ENCODE data around the gene UNC45B. TPM values are rescaled to one million over a fixed set of nuclear protein-coding genes. Genes with fewer than 3 reads are reported as not detected.
"Not testable (repeated sequence)": the region's sequence is repeated elsewhere in the genome, so short reads cannot be mapped to it uniquely, and the experiment has no call there.

UNC45B gene
- total and polyA plus RNA-seq, 5 donors from 2014 or later: 0.29 to 0.63 (median 0.44) TPM

DNA sequence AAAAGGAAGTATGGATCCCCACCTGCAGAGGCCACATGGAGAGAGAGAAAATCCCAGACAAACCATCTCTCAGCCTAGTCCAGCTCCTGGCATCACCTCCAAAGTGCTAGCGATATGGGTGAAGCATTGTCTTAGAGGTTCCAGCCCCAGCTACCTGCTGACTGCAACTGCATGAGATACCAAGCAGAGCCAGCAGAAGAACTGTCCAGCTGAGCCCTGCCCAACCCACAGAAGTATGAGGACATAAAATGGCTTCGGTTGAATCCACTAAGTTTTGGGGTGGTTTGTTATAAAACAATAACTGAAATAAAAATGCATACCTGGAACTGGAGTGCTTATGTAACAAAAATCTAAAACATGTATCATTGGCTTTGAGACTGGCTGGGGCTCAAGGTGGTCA is 74.8 kb downstream of the UNC45B start:
- Histone ChIP-seq H3K9me3 (ENCODE audit: control insufficient read depth in 2 of 2, low read length in 2 of 2) (no peaks in the 10 kb centered on the region), H3K27ac (ENCODE audit: insufficient read depth, low read length, poor library complexity, severe bottlenecking) (no peak overlapping the region), H3K27me3 (ENCODE audit: control insufficient read depth, insufficient read depth, low read length) (no peaks in the 10 kb centered on the region), H3K36me3 (ENCODE audit: control insufficient read depth, insufficient read depth, low read length) (peaks cover 4% of the 10 kb centered on the region), H3K4me3 (ENCODE audit: low read depth, low read length) (no peak overlapping the region), H3K4me1 (ENCODE audit: control insufficient read depth, insufficient read depth, low read length, poor library complexity, severe bottlenecking) (peaks cover 32% of the 10 kb centered on the region)
- Mint-ChIP-seq H3K36me3 (peaks cover 21% of the 10 kb centered on the region), H3K27ac (peak overlapping the region in 1 of 3 donors; percentile 49), H3K9me3 (peaks cover 0 to 7% (median 0%) of the 10 kb centered on the region in 7 donors), H3K4me1 (peaks cover 37 to 65% (median 45%) of the 10 kb centered on the region in 4 donors), H3K27me3 (no peaks in the 10 kb centered on the region), H3K4me3 (peak overlapping the region in 1 of 4 donors; percentile 67)
- DNase-seq (no peak), ATAC-seq (ENCODE audit: low read depth in 2 of 2) (no peak)

DNA sequence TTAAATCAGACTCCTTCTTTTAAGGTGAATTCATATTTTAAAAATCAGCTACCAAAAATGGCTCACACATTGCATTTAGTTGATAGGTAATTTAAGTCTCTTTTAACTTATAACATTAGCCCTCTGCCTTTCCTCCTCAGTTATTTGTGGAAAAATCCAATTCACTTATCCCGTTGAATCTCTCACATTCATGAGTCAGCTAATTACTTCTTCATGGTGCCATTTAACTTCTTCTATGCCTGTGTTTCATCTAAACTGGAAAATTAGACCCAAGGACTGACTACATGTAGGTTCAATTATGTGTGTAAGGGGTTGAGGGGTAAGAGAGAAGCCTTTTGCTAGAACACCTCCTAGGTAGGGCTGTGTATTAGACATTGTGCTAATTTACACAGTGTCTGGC is 76.8 kb downstream of the UNC45B start:
- Mint-ChIP-seq H3K9me3 (peaks cover 0 to 7% (median 0%) of the 10 kb centered on the region in 7 donors), H3K4me3 (no peak overlapping the region), H3K36me3 (peaks cover 31% of the 10 kb centered on the region), H3K4me1 (peaks cover 31 to 65% (median 43%) of the 10 kb centered on the region in 4 donors), H3K27ac (peak overlapping the region in 2 of 3 donors; percentile 0 to 81), H3K27me3 (no peaks in the 10 kb centered on the region)
- H3K27me3 ChIP-seq (ENCODE audit: control insufficient read depth, insufficient read depth, low read length): no peaks in the 10 kb centered on the region
- ATAC-seq (ENCODE audit: low read depth in 2 of 2) (no peak), DNase-seq (no peak)
- no peaks in the 10 kb centered on the region for H3K9me3 ChIP-seq (ENCODE audit: control insufficient read depth in 2 of 2, low read length in 2 of 2)
- peak overlapping the region; percentile 13 for H3K4me3 ChIP-seq (ENCODE audit: low read depth, low read length)
- peaks cover 12% of the 10 kb centered on the region for H3K4me1 ChIP-seq (ENCODE audit: control insufficient read depth, insufficient read depth, low read length, poor library complexity, severe bottlenecking)
- peaks cover 4% of the 10 kb centered on the region for H3K36me3 ChIP-seq (ENCODE audit: control insufficient read depth, insufficient read depth, low read length)
- H3K27ac ChIP-seq (ENCODE audit: insufficient read depth, low read length, poor library complexity, severe bottlenecking): no peak overlapping the region

DNA sequence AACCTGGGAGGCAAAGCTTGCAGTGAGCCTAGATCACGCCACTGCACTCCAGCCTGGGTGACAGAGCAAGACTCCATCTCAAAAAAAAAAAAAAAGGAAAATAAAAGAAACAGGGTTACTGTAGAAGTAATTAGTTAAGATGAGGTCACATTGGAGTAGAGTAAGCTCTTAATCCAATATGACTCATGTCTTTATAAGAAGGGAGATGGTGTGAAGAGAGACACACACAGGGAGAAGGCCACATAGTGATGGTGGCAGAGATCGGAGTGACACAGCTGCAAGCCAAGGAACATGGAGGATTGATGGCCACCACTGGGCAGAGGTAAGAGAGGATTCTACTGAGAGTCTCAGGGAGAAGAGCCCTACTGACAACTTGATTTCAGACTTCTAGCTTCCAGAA is 79.9 kb downstream of the UNC45B start:
- no peak overlapping the region for H3K27ac ChIP-seq (ENCODE audit: insufficient read depth, low read length, poor library complexity, severe bottlenecking)
- peaks cover 9% of the 10 kb centered on the region for H3K4me1 ChIP-seq (ENCODE audit: control insufficient read depth, insufficient read depth, low read length, poor library complexity, severe bottlenecking)
- no peaks in the 10 kb centered on the region for H3K9me3 ChIP-seq (ENCODE audit: control insufficient read depth in 2 of 2, low read length in 2 of 2)
- no peaks in the 10 kb centered on the region for H3K27me3 ChIP-seq (ENCODE audit: control insufficient read depth, insufficient read depth, low read length)
- Mint-ChIP-seq H3K4me1 (peaks cover 40 to 65% (median 43%) of the 10 kb centered on the region in 4 donors), H3K4me3 (peak overlapping the region in 1 of 4 donors; percentile 11), H3K27me3 (no peaks in the 10 kb centered on the region), H3K27ac (peak overlapping the region in 2 of 3 donors; percentile 43 to 56), H3K9me3 (peaks cover 0 to 11% (median 2%) of the 10 kb centered on the region in 7 donors), H3K36me3 (peaks cover 46% of the 10 kb centered on the region)
- H3K4me3 ChIP-seq (ENCODE audit: low read depth, low read length): no peak overlapping the region
- peaks cover 4% of the 10 kb centered on the region for H3K36me3 ChIP-seq (ENCODE audit: control insufficient read depth, insufficient read depth, low read length)
- DNase-seq: no peak
- no peak for ATAC-seq (ENCODE audit: low read depth in 2 of 2)

DNA sequence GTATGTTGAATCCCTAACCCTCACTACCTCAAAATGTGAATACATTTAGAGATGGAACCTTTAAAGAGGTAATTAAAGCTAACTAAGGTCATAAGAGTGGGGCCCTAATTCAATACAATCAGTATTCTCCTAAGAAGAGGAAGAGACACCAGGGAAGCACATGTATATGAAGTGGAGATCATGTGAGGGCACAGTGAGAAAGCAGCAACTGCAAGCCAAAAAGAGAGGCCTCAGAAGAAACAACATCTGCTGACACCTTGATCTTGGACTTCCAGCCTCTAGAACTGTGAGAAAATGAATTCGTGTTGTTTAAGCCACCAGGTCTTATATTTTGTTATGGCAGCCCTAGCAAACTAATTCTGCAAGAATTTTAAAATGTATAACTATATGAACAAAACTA is 82.0 kb downstream of the UNC45B start:
- Histone ChIP-seq H3K4me3 (ENCODE audit: low read depth, low read length) (no peak overlapping the region), H3K27me3 (ENCODE audit: control insufficient read depth, insufficient read depth, low read length) (no peaks in the 10 kb centered on the region), H3K4me1 (ENCODE audit: control insufficient read depth, insufficient read depth, low read length, poor library complexity, severe bottlenecking) (peaks cover 11% of the 10 kb centered on the region), H3K9me3 (ENCODE audit: control insufficient read depth in 2 of 2, low read length in 2 of 2) (no peaks in the 10 kb centered on the region), H3K36me3 (ENCODE audit: control insufficient read depth, insufficient read depth, low read length) (peaks cover 4% of the 10 kb centered on the region), H3K27ac (ENCODE audit: insufficient read depth, low read length, poor library complexity, severe bottlenecking) (no peak overlapping the region)
- peaks cover 37% of the 10 kb centered on the region for H3K36me3 Mint-ChIP-seq
- peaks cover 0 to 5% (median 0%) of the 10 kb centered on the region in 7 donors for H3K9me3 Mint-ChIP-seq
- no peak for ATAC-seq (ENCODE audit: low read depth in 2 of 2)
- DNase-seq: no peak
- no peak overlapping the region for H3K4me3 Mint-ChIP-seq
- peaks cover 29 to 75% (median 41%) of the 10 kb centered on the region in 4 donors for H3K4me1 Mint-ChIP-seq
- H3K27me3 Mint-ChIP-seq: no peaks in the 10 kb centered on the region
- H3K27ac Mint-ChIP-seq: no peak overlapping the region

DNA sequence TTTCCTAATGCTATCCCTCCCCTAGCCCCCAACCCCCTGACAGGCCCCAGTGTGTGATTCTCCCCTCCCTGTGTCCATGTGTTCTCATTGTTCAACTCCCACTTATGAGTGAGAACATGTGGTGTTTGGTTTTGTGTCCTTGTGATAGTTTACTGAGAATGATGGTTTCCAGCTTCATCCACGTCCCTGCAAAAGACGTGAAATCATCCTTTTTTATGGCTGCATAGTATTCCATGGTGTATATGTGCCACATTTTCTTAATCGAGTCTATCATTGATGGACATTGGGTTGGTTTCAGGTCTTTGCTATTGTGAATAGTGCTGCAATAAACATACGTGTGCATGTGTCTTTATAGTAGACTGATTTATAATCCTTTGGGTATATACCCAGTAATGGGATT is 86.7 kb downstream of the UNC45B start:
- peaks cover 38% of the 10 kb centered on the region for H3K36me3 Mint-ChIP-seq
- not testable (repeated sequence) for H3K4me3 Mint-ChIP-seq

DNA sequence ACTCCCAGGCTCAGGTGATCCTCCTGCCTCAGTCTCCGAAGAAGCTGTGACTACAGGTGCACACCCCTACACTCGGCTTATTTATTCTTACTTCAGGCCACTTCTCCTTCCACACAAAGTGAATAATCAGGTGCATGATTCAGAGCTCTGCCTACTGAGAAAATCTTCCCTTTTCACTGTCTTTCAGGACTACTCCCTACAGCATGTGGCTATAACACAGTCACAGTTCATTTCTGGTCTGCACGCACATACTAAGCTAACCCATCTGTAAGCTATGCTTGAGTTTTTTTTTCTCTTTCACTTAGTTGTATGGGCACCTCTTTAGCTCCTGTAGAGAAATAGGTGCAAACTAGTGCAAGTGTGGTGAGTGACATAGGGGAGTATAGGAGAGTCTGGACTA is 87.7 kb downstream of the UNC45B start:
- H3K9me3 ChIP-seq (ENCODE audit: control insufficient read depth in 2 of 2, low read length in 2 of 2): no peaks in the 10 kb centered on the region
- Mint-ChIP-seq H3K9me3 (peaks cover 0 to 2% (median 0%) of the 10 kb centered on the region in 7 donors), H3K27me3 (peaks cover 5% of the 10 kb centered on the region), H3K27ac (peak overlapping the region; percentile 97 to 99 (median 97)), H3K4me3 (peak overlapping the region in 3 of 4 donors; percentile 52 to 99 (median 99)), H3K4me1 (peaks cover 23 to 97% (median 63%) of the 10 kb centered on the region in 4 donors), H3K36me3 (peaks cover 37% of the 10 kb centered on the region)
- H3K4me1 ChIP-seq (ENCODE audit: control insufficient read depth, insufficient read depth, low read length, poor library complexity, severe bottlenecking): peaks cover 62% of the 10 kb centered on the region
- no peaks in the 10 kb centered on the region for H3K36me3 ChIP-seq (ENCODE audit: control insufficient read depth, insufficient read depth, low read length)
- peak overlapping the region; percentile 37 for H3K4me3 ChIP-seq (ENCODE audit: low read depth, low read length)
- DNase-seq: no peak
- peak overlapping the region; percentile 96 for H3K27ac ChIP-seq (ENCODE audit: insufficient read depth, low read length, poor library complexity, severe bottlenecking)
- ATAC-seq (ENCODE audit: low read depth in 2 of 2): peak in 1 of 2 donors; percentile 42
- H3K27me3 ChIP-seq (ENCODE audit: control insufficient read depth, insufficient read depth, low read length): no peaks in the 10 kb centered on the region

More for the DNA sequence above, 86.7 kb downstream of the UNC45B start:
- H3K4me3 ChIP-seq (ENCODE audit: low read depth, low read length); H3K36me3 ChIP-seq (ENCODE audit: control insufficient read depth, insufficient read depth, low read length); ATAC-seq (ENCODE audit: low read depth in 2 of 2); H3K27me3 Mint-ChIP-seq; DNase-seq; H3K9me3 ChIP-seq (ENCODE audit: control insufficient read depth in 2 of 2, low read length in 2 of 2); H3K9me3 Mint-ChIP-seq; H3K27ac ChIP-seq (ENCODE audit: insufficient read depth, low read length, poor library complexity, severe bottlenecking); H3K27me3 ChIP-seq (ENCODE audit: control insufficient read depth, insufficient read depth, low read length): not testable (repeated sequence)
- Mint-ChIP-seq H3K4me1 (peaks cover 33 to 97% (median 68%) of the 10 kb centered on the region in 4 donors), H3K27ac (peak overlapping the region; percentile 58 to 99 (median 97))
- peaks cover 53% of the 10 kb centered on the region for H3K4me1 ChIP-seq (ENCODE audit: control insufficient read depth, insufficient read depth, low read length, poor library complexity, severe bottlenecking)

DNA sequence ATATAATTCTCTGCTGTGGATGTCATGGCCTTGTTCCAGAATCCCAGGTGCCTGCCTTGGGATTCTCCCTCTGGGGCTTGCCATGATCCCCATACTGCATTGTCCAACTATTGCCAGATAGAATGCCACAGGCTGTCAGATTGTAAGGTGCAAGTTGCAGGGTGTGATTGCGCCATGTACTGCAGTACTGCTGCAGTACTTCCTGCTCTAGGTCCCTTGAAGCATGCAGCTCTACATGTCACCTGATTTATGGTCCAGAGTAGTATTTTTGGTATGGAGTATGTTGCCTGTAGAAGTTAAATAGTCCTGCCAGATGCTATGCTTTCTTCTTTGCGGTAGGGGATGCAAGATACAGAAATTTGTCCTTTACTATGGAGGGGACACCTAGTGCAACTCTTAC is 88.3 kb downstream of the UNC45B start:
- Mint-ChIP-seq H3K27me3 (peaks cover 5% of the 10 kb centered on the region), H3K27ac (peak overlapping the region; percentile 97 to 99 (median 97)), H3K9me3 (peaks cover 0 to 1% (median 0%) of the 10 kb centered on the region in 7 donors), H3K4me1 (peaks cover 21 to 90% (median 61%) of the 10 kb centered on the region in 4 donors), H3K4me3 (peak overlapping the region; percentile 52 to 99 (median 84)), H3K36me3 (peaks cover 33% of the 10 kb centered on the region)
- ATAC-seq (ENCODE audit: low read depth in 2 of 2): peak; percentile 35 to 69
- Histone ChIP-seq H3K36me3 (ENCODE audit: control insufficient read depth, insufficient read depth, low read length) (no peaks in the 10 kb centered on the region), H3K27me3 (ENCODE audit: control insufficient read depth, insufficient read depth, low read length) (no peaks in the 10 kb centered on the region), H3K9me3 (ENCODE audit: control insufficient read depth in 2 of 2, low read length in 2 of 2) (no peaks in the 10 kb centered on the region), H3K4me1 (ENCODE audit: control insufficient read depth, insufficient read depth, low read length, poor library complexity, severe bottlenecking) (peaks cover 69% of the 10 kb centered on the region), H3K27ac (ENCODE audit: insufficient read depth, low read length, poor library complexity, severe bottlenecking) (peak overlapping the region; percentile 96), H3K4me3 (ENCODE audit: low read depth, low read length) (peak overlapping the region; percentile 38)
- DNase-seq: peak in 1 of 3 donors; percentile 24

DNA sequence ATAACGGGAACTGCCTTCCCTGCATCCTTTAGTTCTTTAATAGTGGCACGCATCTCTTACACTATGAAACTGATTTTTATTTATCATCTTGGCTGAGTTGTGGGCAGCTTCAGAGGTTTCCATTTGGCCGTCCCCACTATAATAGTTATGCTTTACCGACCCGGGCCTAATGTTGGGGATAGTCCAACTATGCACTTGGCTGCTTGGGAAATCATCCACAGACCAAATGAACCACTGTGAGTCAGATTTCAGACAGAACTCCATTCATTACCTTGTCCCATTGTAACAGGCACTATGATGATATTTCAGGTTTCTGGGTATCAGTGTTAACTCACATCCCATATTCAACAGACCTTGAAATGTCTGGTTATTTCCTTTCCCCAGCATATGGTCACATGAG is 89.2 kb downstream of the UNC45B start:
- Histone ChIP-seq H3K4me3 (ENCODE audit: low read depth, low read length) (peak overlapping the region; percentile 93), H3K4me1 (ENCODE audit: control insufficient read depth, insufficient read depth, low read length, poor library complexity, severe bottlenecking) (peaks cover 72% of the 10 kb centered on the region), H3K27me3 (ENCODE audit: control insufficient read depth, insufficient read depth, low read length) (no peaks in the 10 kb centered on the region), H3K9me3 (ENCODE audit: control insufficient read depth in 2 of 2, low read length in 2 of 2) (no peaks in the 10 kb centered on the region), H3K27ac (ENCODE audit: insufficient read depth, low read length, poor library complexity, severe bottlenecking) (peak overlapping the region; percentile 96), H3K36me3 (ENCODE audit: control insufficient read depth, insufficient read depth, low read length) (no peaks in the 10 kb centered on the region)
- Mint-ChIP-seq H3K4me1 (peaks cover 15 to 81% (median 55%) of the 10 kb centered on the region in 4 donors), H3K27me3 (peaks cover 5% of the 10 kb centered on the region), H3K9me3 (peaks cover 0 to 1% (median 0%) of the 10 kb centered on the region in 7 donors), H3K27ac (peak overlapping the region; percentile 97 to 99 (median 97)), H3K36me3 (peaks cover 34% of the 10 kb centered on the region), H3K4me3 (peak overlapping the region; percentile 75 to 99 (median 98))
- DNase-seq (no peak), ATAC-seq (ENCODE audit: low read depth in 2 of 2) (no peak)
